DND-41 (cell line): ENCODE measurements around the gene NR1H2.

ENCODE experiments used
- EZH2 ChIP-seq: IDR thresholded peaks from 3 replicates; pipeline ENCODE4 v1.6.1; 2012; ENCODE audit warnings: borderline replicate concordance, low read depth, mild to moderate bottlenecking, moderate library complexity, low read length, inconsistent platforms; ENCODE audit not compliant: severe bottlenecking
- TF ChIP-seq, protein P1 (sequence below): IDR thresholded peaks from 2 replicates; pipeline ENCODE4 v1.5.1; 2012; ENCODE audit warnings: borderline replicate concordance, low read length, moderate library complexity, mild to moderate bottlenecking; ENCODE audit not compliant: poor library complexity, severe bottlenecking; ENCODE audit errors: extremely low read depth

DNA sequence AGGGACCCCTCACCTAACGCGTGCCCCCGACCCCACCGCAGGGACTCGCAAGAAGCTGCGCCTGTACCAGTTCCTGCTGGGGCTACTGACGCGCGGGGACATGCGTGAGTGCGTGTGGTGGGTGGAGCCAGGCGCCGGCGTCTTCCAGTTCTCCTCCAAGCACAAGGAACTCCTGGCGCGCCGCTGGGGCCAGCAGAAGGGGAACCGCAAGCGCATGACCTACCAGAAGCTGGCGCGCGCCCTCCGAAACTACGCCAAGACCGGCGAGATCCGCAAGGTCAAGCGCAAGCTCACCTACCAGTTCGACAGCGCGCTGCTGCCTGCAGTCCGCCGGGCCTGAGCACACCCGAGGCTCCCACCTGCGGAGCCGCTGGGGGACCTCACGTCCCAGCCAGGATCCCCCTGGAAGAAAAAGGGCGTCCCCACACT lies 51.8 kb downstream of the NR1H2 start:
- TF ChIP-seq, protein P1, sequence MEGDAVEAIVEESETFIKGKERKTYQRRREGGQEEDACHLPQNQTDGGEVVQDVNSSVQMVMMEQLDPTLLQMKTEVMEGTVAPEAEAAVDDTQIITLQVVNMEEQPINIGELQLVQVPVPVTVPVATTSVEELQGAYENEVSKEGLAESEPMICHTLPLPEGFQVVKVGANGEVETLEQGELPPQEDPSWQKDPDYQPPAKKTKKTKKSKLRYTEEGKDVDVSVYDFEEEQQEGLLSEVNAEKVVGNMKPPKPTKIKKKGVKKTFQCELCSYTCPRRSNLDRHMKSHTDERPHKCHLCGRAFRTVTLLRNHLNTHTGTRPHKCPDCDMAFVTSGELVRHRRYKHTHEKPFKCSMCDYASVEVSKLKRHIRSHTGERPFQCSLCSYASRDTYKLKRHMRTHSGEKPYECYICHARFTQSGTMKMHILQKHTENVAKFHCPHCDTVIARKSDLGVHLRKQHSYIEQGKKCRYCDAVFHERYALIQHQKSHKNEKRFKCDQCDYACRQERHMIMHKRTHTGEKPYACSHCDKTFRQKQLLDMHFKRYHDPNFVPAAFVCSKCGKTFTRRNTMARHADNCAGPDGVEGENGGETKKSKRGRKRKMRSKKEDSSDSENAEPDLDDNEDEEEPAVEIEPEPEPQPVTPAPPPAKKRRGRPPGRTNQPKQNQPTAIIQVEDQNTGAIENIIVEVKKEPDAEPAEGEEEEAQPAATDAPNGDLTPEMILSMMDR, result no peak
- TF ChIP-seq EZH2, result no peak
